Heart left ventricle (tissue), 16 donors: ENCODE measurements around the gene MTFP1. TPM values are rescaled to one million over a fixed set of nuclear protein-coding genes. Genes with fewer than 3 reads are reported as not detected.

ENCODE experiments used
- ATAC-seq, 4 donors: fragments of 200-7000 bp; cut with Tn5 transposase; one replicate each; pipeline ENCODE4 v1.9.1; 2020 to 2022; ENCODE audit warnings: moderate library complexity in 4 of 4, mild to moderate bottlenecking in 3 of 4, moderate number of reproducible peaks in 1 of 4
- DNase-seq, 5 donors: peaks; one replicate each; pipeline ENCODE4 v3.0.0-alpha.2; 2020
- H3K27ac ChIP-seq, 12 donors: fragments of 200-600 bp; sonication (generic) in 4 of 12; one replicate each; pipeline versions ENCODE4 v1.5.0 to v1.8.0; 2016 to 2022; ENCODE audit warnings: mild to moderate bottlenecking in 2 of 12
- H3K27me3 ChIP-seq, 9 donors: fragments of 200-600 bp; sonication (generic) in 2 of 9; one replicate each; pipeline versions ENCODE4 v1.5.1 to v1.8.0; 2016 to 2022; ENCODE audit warnings: mild to moderate bottlenecking in 3 of 9
- H3K36me3 ChIP-seq, 9 donors: fragments of 200-600 bp; sonication (generic) in 2 of 9; one replicate each; pipeline versions ENCODE4 v1.5.0 to v1.8.0; 2018 to 2022; ENCODE audit warnings: mild to moderate bottlenecking in 2 of 9
- H3K4me1 ChIP-seq, 12 donors: fragments of 200-600 bp; sonication (generic) in 4 of 12; one replicate each; pipeline versions ENCODE4 v1.5.0 to v1.8.0; 2016 to 2022; ENCODE audit warnings: mild to moderate bottlenecking in 3 of 12
- H3K4me3 ChIP-seq, 12 donors: fragments of 200-600 bp; sonication (generic) in 4 of 12; one replicate each; pipeline versions ENCODE4 v1.5.0 to v1.8.0; 2017 to 2022; ENCODE audit warnings: mild to moderate bottlenecking in 9 of 12, moderate library complexity in 4 of 12
- H3K9me3 ChIP-seq, 12 donors: fragments of 200-600 bp; sonication (generic) in 4 of 12; one replicate each; pipeline versions ENCODE4 v1.5.0 to v1.8.0; 2016 to 2022; ENCODE audit warnings: mild to moderate bottlenecking in 1 of 12
- POLR2A ChIP-seq, 2 donors: fragments of 450-650 bp; IDR thresholded peaks; one replicate each; pipeline ENCODE4 v1.6.1; 2017; ENCODE audit warnings: antibody characterized with exemption in 2 of 2, mild to moderate bottlenecking in 2 of 2, moderate library complexity in 2 of 2
- WGBS, 4 donors: extraction: QIAGEN DNeasy Blood & Tissue Kit in 2 of 4; methylation state at CpG; one replicate each; pipeline versions ENCODE4 v1.1.5 to v1.1.7; 2013 to 2018; 5-methylcytosine and 5-hydroxymethylcytosine counted together
- intact Hi-C, 10 donors: fragments of 100-400 bp; cut with DNase I; formaldehyde crosslinking; loops; one replicate each; pipeline versions ENCODE4 v1.11.1 to v1.14.2; 2022
- polyA plus RNA-seq, 2 donors: library from polyadenylated mRNA; stranded (reverse); fragments of 200-250 nt; gene quantifications; one replicate each; pipeline ENCODE4 v1.2.3, GENCODE V29; 2013
- total RNA-seq, 9 donors: library from RNA; depleted of rRNA in 2 of 9; stranded (reverse); fragments of >200 nt in 2 of 9; fragmentation: NEBNext Ultra II Directional in 3 of 9; extraction: Animal tissue kit (Norgen Biotek cat#: 25700) in 3 of 9; gene quantifications; one replicate each; pipeline versions ENCODE4 v1.1.0 to v1.2.4, GENCODE V29; 2016 to 2023
- TF ChIP-seq, protein P1 (sequence below), 12 donors: fragments of 200-600 bp; sonication (generic) in 4 of 12; IDR thresholded peaks; one replicate each; pipeline versions ENCODE4 v1.5.0 to v1.8.0; 2018 to 2022; ENCODE audit warnings: antibody characterized with exemption in 12 of 12, mild to moderate bottlenecking in 5 of 12
- donor health status: ischemic (EF 13 %, LVEDD 7.1; RV severe dilation, severe dysfunction).
- donor health status: healthy with polysubstance abuse.
- donor health status: DM: no; HTN: yes; CAD: no.
- donor health status: DM: no; HTN: no; CAD: no.
- donor health status: ischemic (EF 25% LVEDD 6.9; RV normal size, moderate dysfunction).
- donor health status: ischemic (EF 25% LVEDD 5.7; RV mildly dilated, moderate dysfunction).
- donor health status: healthy.
- donor health status: DM: yes; HTN: yes; CAD: no.
- donor health status: ischemic (EF 35%, LVEDD 5.7; RV mildly dilated, moderate dysfunction).
- donor health status: nonischemic (EF 11% LVEDD 7.7; RV severe dilation, severe dysfunction).
- donor health status: DM: yes; HTN: yes; CAD: no.
- donor health status: PGD.
- donor health status: ischemic (EF 29% LVEDD 5.4; RV normal size, mild dysfunction).
- donor health status: nonischemic (EF 23%, LVEDD 6.1; RV moderate dilation, normal function).

MTFP1 gene
- total and polyA plus RNA-seq, 11 donors = 5.0 to 139 (median 17.1) TPM

GRCh38 chr22:30432520-30432919 is 7.0 kb downstream of the MTFP1 start:
- Histone ChIP-seq H3K36me3 (no peaks in the 10 kb centered on the region), H3K27me3 (no peaks in the 10 kb centered on the region), H3K27ac (no peak overlapping the region), H3K4me1 (no peaks in the 10 kb centered on the region), H3K4me3 (no peak overlapping the region), H3K9me3 (peaks cover 0 to 3% (median 0%) of the 10 kb centered on the region in 12 donors)
- no peak for ATAC-seq
- WGBS, 4 donors = 67 to 75% (median 70%) methylated on average over 2 of the region's 2 CpGs
- DNase-seq = no peak
- intact Hi-C loops = no loop called here
- no peak for TF ChIP-seq POLR2A (IDR thresholded peaks at IDR 0.05)
- TF ChIP-seq, protein P1, sequence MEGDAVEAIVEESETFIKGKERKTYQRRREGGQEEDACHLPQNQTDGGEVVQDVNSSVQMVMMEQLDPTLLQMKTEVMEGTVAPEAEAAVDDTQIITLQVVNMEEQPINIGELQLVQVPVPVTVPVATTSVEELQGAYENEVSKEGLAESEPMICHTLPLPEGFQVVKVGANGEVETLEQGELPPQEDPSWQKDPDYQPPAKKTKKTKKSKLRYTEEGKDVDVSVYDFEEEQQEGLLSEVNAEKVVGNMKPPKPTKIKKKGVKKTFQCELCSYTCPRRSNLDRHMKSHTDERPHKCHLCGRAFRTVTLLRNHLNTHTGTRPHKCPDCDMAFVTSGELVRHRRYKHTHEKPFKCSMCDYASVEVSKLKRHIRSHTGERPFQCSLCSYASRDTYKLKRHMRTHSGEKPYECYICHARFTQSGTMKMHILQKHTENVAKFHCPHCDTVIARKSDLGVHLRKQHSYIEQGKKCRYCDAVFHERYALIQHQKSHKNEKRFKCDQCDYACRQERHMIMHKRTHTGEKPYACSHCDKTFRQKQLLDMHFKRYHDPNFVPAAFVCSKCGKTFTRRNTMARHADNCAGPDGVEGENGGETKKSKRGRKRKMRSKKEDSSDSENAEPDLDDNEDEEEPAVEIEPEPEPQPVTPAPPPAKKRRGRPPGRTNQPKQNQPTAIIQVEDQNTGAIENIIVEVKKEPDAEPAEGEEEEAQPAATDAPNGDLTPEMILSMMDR (IDR thresholded peaks at IDR 0.05) = no peak

GRCh38 chr22:30433227-30433626 is 7.7 kb downstream of the MTFP1 start:
- 94 to 100% (median 95%) methylated on average over 3 of the region's 3 CpGs for WGBS, 4 donors
- Histone ChIP-seq H3K27me3 (no peaks in the 10 kb centered on the region), H3K4me1 (no peaks in the 10 kb centered on the region), H3K36me3 (no peaks in the 10 kb centered on the region), H3K27ac (no peak overlapping the region), H3K4me3 (no peak overlapping the region), H3K9me3 (peaks cover 0 to 3% (median 0%) of the 10 kb centered on the region in 12 donors)
- intact Hi-C loops = no loop called here
- no peak for DNase-seq
- TF ChIP-seq POLR2A (IDR thresholded peaks at IDR 0.05) = no peak
- TF ChIP-seq, protein P1 (IDR thresholded peaks at IDR 0.05) = no peak
- ATAC-seq = no peak

- no peak overlapping the region for H3K4me3 ChIP-seq
- ATAC-seq (no peak), DNase-seq (no peak)
- H3K4me1 ChIP-seq = no peaks in the 10 kb centered on the region
- H3K27me3 ChIP-seq = no peaks in the 10 kb centered on the region
- 96 to 100% (median 100%) methylated on average over 1 of the region's 1 CpG for WGBS, 4 donors
- intact Hi-C loops = no loop called here
- peaks cover 0 to 3% (median 0%) of the 10 kb centered on the region in 12 donors for H3K9me3 ChIP-seq
- no peak for TF ChIP-seq POLR2A (IDR thresholded peaks at IDR 0.05)
- TF ChIP-seq, protein P1 (IDR thresholded peaks at IDR 0.05) = no peak
- no peak overlapping the region for H3K27ac ChIP-seq
- H3K36me3 ChIP-seq = no peaks in the 10 kb centered on the region
Observed at GRCh38 chr22:30433773-30434172, 8.2 kb downstream of the MTFP1 start.

GRCh38 chr22:30434843-30435242 is 9.3 kb downstream of the MTFP1 start:
- no peaks in the 10 kb centered on the region for H3K4me1 ChIP-seq
- DNase-seq (no peak), ATAC-seq (no peak)
- no peak for TF ChIP-seq POLR2A (IDR thresholded peaks at IDR 0.05)
- TF ChIP-seq, protein P1 (IDR thresholded peaks at IDR 0.05) = no peak
- no peaks in the 10 kb centered on the region for H3K36me3 ChIP-seq
- H3K27ac ChIP-seq = peak overlapping the region in 7 of 12 donors; percentile 41 to 85 (median 67)
- peaks cover 0 to 3% (median 0%) of the 10 kb centered on the region in 9 donors for H3K27me3 ChIP-seq
- H3K4me3 ChIP-seq = no peak overlapping the region
- H3K9me3 ChIP-seq = peaks cover 0 to 3% (median 0%) of the 10 kb centered on the region in 12 donors
- 60 to 71% (median 65%) methylated on average over 1 of the region's 1 CpG for WGBS, 4 donors
- intact Hi-C loops = no loop called here
